ENCODE results near the gene PPP4R2. TPM values are rescaled to one million over a fixed set of nuclear protein-coding genes. Genes with fewer than 3 reads are reported as not detected.

Gene PPP4R2
- total and polyA plus RNA-seq, 10 of the 15 experiments (the other 5 are each of a cell fraction or from before 2014, with no cell fraction given): 16.7 to 83.4 (median 38.9) TPM

GRCh38 chr3:73096169-73096568 is 99.6 kb downstream of the PPP4R2 start:
- Histone ChIP-seq H3K9ac (ENCODE audit: control insufficient read depth, insufficient read depth, low read length) (no peak overlapping the region), H3K27ac (ENCODE audit: control insufficient read depth, insufficient read depth) (no peak overlapping the region), H3K79me2 (ENCODE audit: control insufficient read depth, insufficient read depth, low read length) (no peaks in the 10 kb centered on the region), H3K27me3 (replicated peaks in 1 of 2; ENCODE audit: control insufficient read depth in 2 of 2, insufficient read depth in 2 of 2, low read length in 1 of 2) (no peaks in the 10 kb centered on the region), H3K4me1 (ENCODE audit: control insufficient read depth, insufficient read depth, low read length) (no peaks in the 10 kb centered on the region), H3K4me2 (ENCODE audit: control insufficient read depth, insufficient read depth) (no peak overlapping the region), H3K36me3 (ENCODE audit: control insufficient read depth in 2 of 2, insufficient read depth in 2 of 2, low read length in 1 of 2) (no peaks in the 10 kb centered on the region), H2AFZ (ENCODE audit: control insufficient read depth, low read depth, low read length) (no peak overlapping the region), H3K4me3 (no peak overlapping the region), H3K9me3 (replicated peaks; ENCODE audit: control insufficient read depth, insufficient read depth, low read length) (no peaks in the 10 kb centered on the region), H4K20me1 (ENCODE audit: control insufficient read depth, insufficient read depth) (no peaks in the 10 kb centered on the region)
- no peak for DNase-seq (ENCODE audit: low read depth, low spot score)
- no TSS peak for BruUV-seq (replicated peaks)
- ChIA-PET RAD21 (ENCODE audit: unreplicated experiment) (interaction anchor here (1.2 to 1.8 kb wide), 2 partner anchors 334 to 406 kb away, joined by 3 to 8 read pairs; no protein-coding TSS in a partner anchor), SMC1A (ENCODE audit: uncharacterized antibody, unreplicated experiment) (interaction anchor here (1.3 to 5.9 kb wide), 2 partner anchors 333 to 406 kb away, joined by 3 to 30 read pairs; no protein-coding TSS in a partner anchor), POLR2A (no interaction called here), CTCF (interaction anchor here (1.3 to 2.8 kb wide), 4 partner anchors 9 to 1221 kb away, joined by 3 to 17 read pairs (median 8); no protein-coding TSS in a partner anchor)
- no peak for ATAC-seq
- 28% methylated on average over 2 of the region's 2 CpGs for WGBS (ENCODE audit: insufficient coverage, insufficient replicate concordance, low lambda C conversion rate, missing lambda C conversion rate)
- FAIRE-seq: no peak
- TF ChIP-seq BMI1 (IDR thresholded peaks at IDR 0.05; ENCODE audit: borderline replicate concordance) (no peak), CEBPB (IDR thresholded peaks at IDR 0.05; ENCODE audit: borderline replicate concordance in 1 of 2, low read depth in 2 of 2, low read length in 2 of 2) (no peak), LARP7 (IDR thresholded peaks at IDR 0.05) (no peak), YY1 (IDR thresholded peaks at IDR 0.05; ENCODE audit: low read depth, low read length) (no peak), MXI1 (IDR thresholded peaks at IDR 0.05; ENCODE audit: low read depth, low read length) (no peak), NKRF (conservative IDR thresholded peaks at IDR 0.05) (no peak), PRDM15 (CRISPR knock-in tag; IDR thresholded peaks at IDR 0.05) (no peak)
- TF ChIP-seq, protein P1, sequence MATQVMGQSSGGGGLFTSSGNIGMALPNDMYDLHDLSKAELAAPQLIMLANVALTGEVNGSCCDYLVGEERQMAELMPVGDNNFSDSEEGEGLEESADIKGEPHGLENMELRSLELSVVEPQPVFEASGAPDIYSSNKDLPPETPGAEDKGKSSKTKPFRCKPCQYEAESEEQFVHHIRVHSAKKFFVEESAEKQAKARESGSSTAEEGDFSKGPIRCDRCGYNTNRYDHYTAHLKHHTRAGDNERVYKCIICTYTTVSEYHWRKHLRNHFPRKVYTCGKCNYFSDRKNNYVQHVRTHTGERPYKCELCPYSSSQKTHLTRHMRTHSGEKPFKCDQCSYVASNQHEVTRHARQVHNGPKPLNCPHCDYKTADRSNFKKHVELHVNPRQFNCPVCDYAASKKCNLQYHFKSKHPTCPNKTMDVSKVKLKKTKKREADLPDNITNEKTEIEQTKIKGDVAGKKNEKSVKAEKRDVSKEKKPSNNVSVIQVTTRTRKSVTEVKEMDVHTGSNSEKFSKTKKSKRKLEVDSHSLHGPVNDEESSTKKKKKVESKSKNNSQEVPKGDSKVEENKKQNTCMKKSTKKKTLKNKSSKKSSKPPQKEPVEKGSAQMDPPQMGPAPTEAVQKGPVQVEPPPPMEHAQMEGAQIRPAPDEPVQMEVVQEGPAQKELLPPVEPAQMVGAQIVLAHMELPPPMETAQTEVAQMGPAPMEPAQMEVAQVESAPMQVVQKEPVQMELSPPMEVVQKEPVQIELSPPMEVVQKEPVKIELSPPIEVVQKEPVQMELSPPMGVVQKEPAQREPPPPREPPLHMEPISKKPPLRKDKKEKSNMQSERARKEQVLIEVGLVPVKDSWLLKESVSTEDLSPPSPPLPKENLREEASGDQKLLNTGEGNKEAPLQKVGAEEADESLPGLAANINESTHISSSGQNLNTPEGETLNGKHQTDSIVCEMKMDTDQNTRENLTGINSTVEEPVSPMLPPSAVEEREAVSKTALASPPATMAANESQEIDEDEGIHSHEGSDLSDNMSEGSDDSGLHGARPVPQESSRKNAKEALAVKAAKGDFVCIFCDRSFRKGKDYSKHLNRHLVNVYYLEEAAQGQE (IDR thresholded peaks at IDR 0.05; ENCODE audit: low read depth, low read length): no peak
- in situ Hi-C loops (cut with MboI) (loop anchor here (5.0 kb wide), 1 partner anchor 406 kb away; no protein-coding TSS in a partner anchor), intact Hi-C loops (cut with micrococcal nuclease; ENCODE audit: unreplicated experiment) (no loop called here)
